ENCODE results near the gene LILRA5.
"Not testable (repeated sequence)": the region's sequence is repeated elsewhere in the genome, so short reads cannot be mapped to it uniquely, and the experiment has no call there.

LILRA5 gene

GRCh38 chr19:54312436-54313377 is at the start of gene LILRA5:
Gene LILRA5 (minus strand): TSS chr19:54313166. CDS start chr19:54313019, 147 bp downstream.
- no peak within 1 kb of the TSS for H3K4me3 ChIP-seq (ENCODE audit: low read depth, low read length)
- no peak for TF ChIP-seq CTCF (conservative IDR thresholded peaks at IDR 0.05; ENCODE audit: low read depth, low read length)
- DNase-seq (ENCODE audit: low read depth): no peak

- not testable (repeated sequence) for DNase-seq (ENCODE audit: low read depth); H3K4me3 ChIP-seq (ENCODE audit: low read depth, low read length)
Measured at GRCh38 chr19:54361680-54362422, 48.9 kb upstream of the LILRA5 start.

GRCh38 chr19:54359149-54359820 is 46.3 kb upstream of the LILRA5 start:
- DNase-seq (ENCODE audit: low read depth): not testable (repeated sequence)

GRCh38 chr19:54357381-54357780 is 44.4 kb upstream of the LILRA5 start:
- DNase-seq (ENCODE audit: low read depth): no peak
- TF ChIP-seq CTCF (conservative IDR thresholded peaks at IDR 0.05; ENCODE audit: low read depth, low read length): no peak
- H3K4me3 ChIP-seq (ENCODE audit: low read depth, low read length): no peak overlapping the region

More at GRCh38 chr19:54359149-54359820, 46.3 kb upstream of the LILRA5 start:
- H3K4me3 ChIP-seq (ENCODE audit: low read depth, low read length): not testable (repeated sequence)

GRCh38 chr19:54356444-54357056 is 43.6 kb upstream of the LILRA5 start:
- no peak overlapping the region for H3K4me3 ChIP-seq (ENCODE audit: low read depth, low read length)
- DNase-seq (ENCODE audit: low read depth): no peak
- TF ChIP-seq CTCF (conservative IDR thresholded peaks at IDR 0.05; ENCODE audit: low read depth, low read length): no peak

- DNase-seq (ENCODE audit: low read depth): no peak
- H3K4me3 ChIP-seq (ENCODE audit: low read depth, low read length): no peak overlapping the region
- TF ChIP-seq CTCF (conservative IDR thresholded peaks at IDR 0.05; ENCODE audit: low read depth, low read length): no peak
Measured at GRCh38 chr19:54355675-54356074, 42.7 kb upstream of the LILRA5 start.

GRCh38 chr19:54354761-54355160 is 41.8 kb upstream of the LILRA5 start:
- no peak overlapping the region for H3K4me3 ChIP-seq (ENCODE audit: low read depth, low read length)
- DNase-seq (ENCODE audit: low read depth): no peak
- TF ChIP-seq CTCF (conservative IDR thresholded peaks at IDR 0.05; ENCODE audit: low read depth, low read length): no peak
